HEK293T (cell line): ENCODE results near the gene LRRC3C.

Experiments used
- BHLHE40 ChIP-seq: fragments of 450-650 bp; IDR thresholded peaks from 2 replicates; pipeline ENCODE4 v1.6.1; 2016; ENCODE audit warnings: mild to moderate bottlenecking, moderate library complexity, borderline replicate concordance
- LEF1 ChIP-seq: fragments of 450-650 bp; IDR thresholded peaks from 2 replicates; pipeline ENCODE4 v1.6.1; 2017; ENCODE audit warnings: mild to moderate bottlenecking, borderline replicate concordance
- PKNOX1 ChIP-seq: fragments of 450-650 bp; IDR thresholded peaks from 2 replicates; pipeline ENCODE4 v1.6.1; 2016

- TF ChIP-seq BHLHE40 = no peak
- TF ChIP-seq LEF1 = no peak
- TF ChIP-seq PKNOX1 = no peak
Measured at GRCh38 chr17:39994448-39994847, 66.9 kb downstream of the LRRC3C start.
